GM12878 (cell line): ENCODE measurements around the gene COL19A1. TPM values are rescaled to one million over a fixed set of nuclear protein-coding genes. Genes with fewer than 3 reads are reported as not detected.

Source experiments
- ATAC-seq: fragments of 200-7000 bp; cut with Tn5 transposase; 3 replicates; pipeline ENCODE4 v1.9.1; 2020; ENCODE audit warnings: mild to moderate bottlenecking, moderate library complexity
- BruUV-seq: library from RNA; stranded (reverse); fragments of 400-500 nt; replicated peaks from 2 replicates; lab custom pipeline; 2021; lab: Mats Ljungman, UMichigan
- CTCF ChIA-PET: fragments of 300-600 bp; sonication (Branson Sonifier 250); formaldehyde crosslinking; extraction: SDS; loops from one replicate; lab custom pipeline; 2021; ENCODE audit warnings: inconsistent platforms; lab: Yijun Ruan, JAX
- POLR2A ChIA-PET: fragments of 350-600 bp; formaldehyde crosslinking; extraction: SDS; loops from one replicate; lab custom pipeline; 2021; ENCODE audit warnings: inconsistent platforms; lab: Charles Lee
- RAD21 ChIA-PET: fragments of 300-600 bp; sonication (Branson Sonifier 250); formaldehyde crosslinking; loops from one replicate; lab custom pipeline; 2023; ENCODE audit warnings: antibody characterized with exemption; ENCODE audit not compliant: unreplicated experiment; lab: Charles Lee
- SMC1A ChIA-PET: fragments of 300-600 bp; sonication (Branson Sonifier 250); formaldehyde crosslinking; loops from one replicate; lab custom pipeline; 2023; ENCODE audit not compliant: unreplicated experiment, uncharacterized antibody; lab: Charles Lee
- DNase-seq: peaks from one replicate; pipeline ENCODE4 v3.0.0-alpha.2; 2011; ENCODE audit warnings: low read depth, low spot score
- FAIRE-seq: peaks from 3 replicates; lab custom pipeline; 2011; peaks lifted over from hg19 to GRCh38; lab: Jason Lieb, UNC
- H2AFZ ChIP-seq: 2 replicates; pipeline ENCODE4 v1.6.0; 2011; ENCODE audit warnings: low read depth, low read length, control low read depth; ENCODE audit not compliant: control insufficient read depth
- H3K27ac ChIP-seq: 2 replicates; pipeline ENCODE4 v1.5.1; 2011; ENCODE audit warnings: control low read depth; ENCODE audit not compliant: control insufficient read depth, insufficient read depth
- H3K27me3 ChIP-seq, 2 experiments: replicated peaks in 1 of 2; 2 replicates each; pipeline versions ENCODE4 v1.6.0 to v1.6.1; 2011; ENCODE audit warnings: low read length in 1 of 2; ENCODE audit not compliant: control insufficient read depth in 2 of 2, insufficient read depth in 2 of 2
- H3K36me3 ChIP-seq, 2 experiments: 2 replicates each; pipeline ENCODE4 v1.5.1; 2011; ENCODE audit warnings: low read length in 1 of 2; ENCODE audit not compliant: control insufficient read depth in 2 of 2, insufficient read depth in 2 of 2
- H3K4me1 ChIP-seq: 2 replicates; pipeline ENCODE4 v1.6.1; 2011; ENCODE audit warnings: mild to moderate bottlenecking, low read length, moderate library complexity, mixed read lengths; ENCODE audit not compliant: control insufficient read depth, insufficient read depth
- H3K4me2 ChIP-seq: 2 replicates; pipeline ENCODE4 v1.6.0; 2011; ENCODE audit warnings: control low read depth; ENCODE audit not compliant: control insufficient read depth, insufficient read depth
- H3K4me3 ChIP-seq: fragments of 200-600 bp; sonication (generic); 2 replicates; pipeline ENCODE4 v1.5.1; 2016
- H3K79me2 ChIP-seq: 2 replicates; pipeline ENCODE4 v1.6.0; 2011; ENCODE audit warnings: low read length; ENCODE audit not compliant: control insufficient read depth, insufficient read depth
- H3K9ac ChIP-seq: 2 replicates; pipeline ENCODE4 v1.8.0; 2011; ENCODE audit warnings: low read length, control low read depth, mixed read lengths; ENCODE audit not compliant: control insufficient read depth, insufficient read depth
- H3K9me3 ChIP-seq: replicated peaks from 3 replicates; pipeline ENCODE4 v1.5.1; 2011; ENCODE audit warnings: mild to moderate bottlenecking, low read length; ENCODE audit not compliant: control insufficient read depth, insufficient read depth
- H4K20me1 ChIP-seq: 2 replicates; pipeline ENCODE4 v1.6.0; 2011; ENCODE audit not compliant: control insufficient read depth, insufficient read depth
- ATF2 ChIP-seq: IDR thresholded peaks from 2 replicates; pipeline ENCODE4 v1.6.1; 2012; ENCODE audit warnings: low read length, inconsistent platforms
- BCL3 ChIP-seq: IDR thresholded peaks from 2 replicates; pipeline ENCODE4 v1.6.1; 2011; ENCODE audit warnings: borderline replicate concordance, low read depth, mild to moderate bottlenecking, moderate library complexity, low read length; ENCODE audit not compliant: insufficient read depth, poor library complexity, severe bottlenecking
- CREM ChIP-seq: IDR thresholded peaks from 2 replicates; pipeline ENCODE4 v1.6.1; 2014; ENCODE audit warnings: antibody characterized with exemption, low read depth
- GABPA ChIP-seq: IDR thresholded peaks from 2 replicates; pipeline ENCODE4 v1.6.1; 2014; ENCODE audit warnings: antibody characterized with exemption, low read depth, mild to moderate bottlenecking, inconsistent platforms
- HCFC1 ChIP-seq: fragments of 150-350 bp; IDR thresholded peaks from 2 replicates; pipeline ENCODE4 v1.6.1; 2014; ENCODE audit warnings: low read length
- JUNB ChIP-seq: IDR thresholded peaks from 2 replicates; pipeline ENCODE4 v1.6.1; 2016; ENCODE audit warnings: antibody characterized with exemption, mild to moderate bottlenecking
- MEF2B ChIP-seq: fragments of 450-650 bp; IDR thresholded peaks from 2 replicates; pipeline ENCODE4 v1.6.1; 2018; ENCODE audit warnings: mild to moderate bottlenecking, moderate library complexity; ENCODE audit not compliant: partially characterized antibody, poor library complexity, severe bottlenecking
- MYC ChIP-seq: IDR thresholded peaks from 2 replicates; pipeline ENCODE4 v1.6.1; 2011; ENCODE audit warnings: mild to moderate bottlenecking, low read length, moderate library complexity, inconsistent platforms; ENCODE audit not compliant: insufficient read depth, insufficient replicate concordance, insufficient read length, severe bottlenecking
- NFIC ChIP-seq: IDR thresholded peaks from 2 replicates; pipeline ENCODE4 v1.6.1; 2012; ENCODE audit warnings: low read depth, mild to moderate bottlenecking, inconsistent platforms, low read length, moderate library complexity
- NFYB ChIP-seq: IDR thresholded peaks from 2 replicates; pipeline ENCODE4 v1.6.1; 2011; ENCODE audit warnings: low read depth, mild to moderate bottlenecking, low read length, improper control_type of control experiment, moderate library complexity; ENCODE audit not compliant: insufficient read depth
- PBX3 ChIP-seq: IDR thresholded peaks from 2 replicates; pipeline ENCODE4 v1.6.1; 2011; ENCODE audit warnings: mild to moderate bottlenecking, low read depth, low read length, moderate library complexity; ENCODE audit not compliant: insufficient replicate concordance
- PKNOX1 ChIP-seq: fragments of 450-650 bp; IDR thresholded peaks from 2 replicates; pipeline ENCODE4 v1.6.1; 2016; ENCODE audit warnings: mild to moderate bottlenecking
- POU2F2 ChIP-seq: IDR thresholded peaks from 3 replicates; pipeline ENCODE4 v1.6.1; 2011; ENCODE audit warnings: low read depth, mild to moderate bottlenecking, low read length, borderline replicate concordance
- SPI1 ChIP-seq: IDR thresholded peaks from 2 replicates; pipeline ENCODE4 v1.6.1; 2011; ENCODE audit warnings: low read depth, mild to moderate bottlenecking, low read length, moderate library complexity, borderline replicate concordance; ENCODE audit not compliant: insufficient read depth
- SREBF2 ChIP-seq: IDR thresholded peaks from 2 replicates; pipeline ENCODE4 v1.6.1; 2012; ENCODE audit warnings: mild to moderate bottlenecking, low read length
- SUPT20H ChIP-seq: IDR thresholded peaks from 2 replicates; pipeline ENCODE4 v1.6.1; 2011; ENCODE audit warnings: low read depth, mild to moderate bottlenecking, low read length, moderate library complexity, borderline replicate concordance; ENCODE audit not compliant: control insufficient read depth
- ZNF622 ChIP-seq: fragments of 450-650 bp; IDR thresholded peaks from 2 replicates; pipeline ENCODE4 v1.6.1; 2017; ENCODE audit warnings: mild to moderate bottlenecking, inconsistent platforms
- ZSCAN29 ChIP-seq: fragments of 450-650 bp; IDR thresholded peaks from 2 replicates; pipeline ENCODE4 v1.6.1; 2017; ENCODE audit warnings: mild to moderate bottlenecking, moderate library complexity
- WGBS: methylation state at CpG from one replicate; pipeline ENCODE4 v1.1.6; 2016; ENCODE audit warnings: low lambda C conversion rate; ENCODE audit not compliant: insufficient replicate concordance, insufficient coverage; ENCODE audit errors: missing lambda C conversion rate; 5-methylcytosine and 5-hydroxymethylcytosine counted together
- in situ Hi-C: fragments of 300-500 bp; cut with MboI; formaldehyde crosslinking; loops from 9 replicates; pipeline ENCODE4 v1.14.3; 2018; ENCODE audit warnings: mixed read lengths
- intact Hi-C: fragments of 100-400 bp; cut with micrococcal nuclease; formaldehyde crosslinking; loops from one replicate; pipeline ENCODE4 v1.14.2; 2022; ENCODE audit not compliant: unreplicated experiment
- polyA plus RNA-seq, 11 experiments: library from polyadenylated mRNA; depleted of rRNA in 4 of 11; unstranded in 6 of 11; stranded (reverse) in 5 of 11; fragments of >200 nt; fragmentation: Nextera tagmentation in 4 of 11; fragmentation: Illumina TruSeq in 1 of 11; extraction: Ambion mirVana in 4 of 11; extraction: Trizol in 1 of 11; gene quantifications; 1 replicate in 1 of 11; 2 replicates in 10 of 11; pipeline versions ENCODE4 v1.2.1 to v1.2.3, GENCODE V29; 2011 to 2016; ENCODE audit warnings: inconsistent platforms in 2 of 11, missing spikeins in 2 of 11, low read depth in 1 of 11
- total RNA-seq, 4 experiments: library from RNA; depleted of rRNA in 3 of 4; stranded (reverse); fragments of >200 nt in 3 of 4; fragmentation: Illumina TruSeq in 1 of 4; extraction: Trizol in 1 of 4; gene quantifications; 2 replicates each; pipeline versions ENCODE4 v1.2.1 to v1.2.3, GENCODE V29; 2013 to 2021

The COL19A1 gene
- total and polyA plus RNA-seq, 10 of the 15 experiments (the other 5 are each of a cell fraction or from before 2014, with no cell fraction given), result 1.1 to 13.5 (median 4.1) TPM

- Histone ChIP-seq H3K79me2 (no peaks in the 10 kb centered on the region), H2AFZ (no peak overlapping the region), H3K4me3 (no peak overlapping the region), H3K9ac (no peak overlapping the region), H3K9me3 (no peaks in the 10 kb centered on the region), H3K27ac (no peak overlapping the region), H3K36me3 (no peaks in the 10 kb centered on the region), H3K27me3 (peaks cover 0 to 2% of the 10 kb centered on the region in 2 experiments; a peak in 2 of 4 replicates), H3K4me1 (no peaks in the 10 kb centered on the region), H4K20me1 (no peaks in the 10 kb centered on the region), H3K4me2 (no peak overlapping the region)
- DNase-seq, result no peak
- BruUV-seq, result no TSS peak
- ChIA-PET CTCF (interaction anchor here (0.8 to 1.3 kb wide), 3 partner anchors 22 to 55 kb away, joined by 3 read pairs; no protein-coding TSS in a partner anchor), SMC1A (interaction anchor here (1.0 kb wide), 1 partner anchor 14 kb away, joined by 5 read pairs; no protein-coding TSS in a partner anchor), POLR2A (no interaction called here), RAD21 (interaction anchor here (0.7 kb wide), 1 partner anchor 702 kb away, joined by 3 read pairs; no protein-coding TSS in a partner anchor)
- in situ Hi-C loops, result no loop called here
- no peak for ATAC-seq
- intact Hi-C loops, result no loop called here
- FAIRE-seq, result no peak
- 2% methylated on average over 3 of the region's 3 CpGs for WGBS
- TF ChIP-seq PKNOX1, result no peak
- no peak for TF ChIP-seq SREBF2
- TF ChIP-seq ATF2, result no peak
- TF ChIP-seq BCL3, result no peak
- TF ChIP-seq SPI1, result no peak
- no peak for TF ChIP-seq HCFC1
- TF ChIP-seq SUPT20H, result no peak
- no peak for TF ChIP-seq MEF2B
- TF ChIP-seq MYC, result no peak
- no peak for TF ChIP-seq NFIC
- no peak for TF ChIP-seq NFYB
- TF ChIP-seq ZNF622, result no peak
- TF ChIP-seq GABPA, result no peak
- no peak for TF ChIP-seq JUNB
- no peak for TF ChIP-seq CREM
- TF ChIP-seq ZSCAN29, result no peak
- TF ChIP-seq POU2F2, result no peak
- no peak for TF ChIP-seq PBX3
Observed at GRCh38 chr6:70253923-70254322, 387.6 kb downstream of the COL19A1 start.
